ENCODE results near the gene USP35.
A peak's percentile ranks its signal among the peaks of the same experiment; 100 is the strongest.

USP35 gene

DNA sequence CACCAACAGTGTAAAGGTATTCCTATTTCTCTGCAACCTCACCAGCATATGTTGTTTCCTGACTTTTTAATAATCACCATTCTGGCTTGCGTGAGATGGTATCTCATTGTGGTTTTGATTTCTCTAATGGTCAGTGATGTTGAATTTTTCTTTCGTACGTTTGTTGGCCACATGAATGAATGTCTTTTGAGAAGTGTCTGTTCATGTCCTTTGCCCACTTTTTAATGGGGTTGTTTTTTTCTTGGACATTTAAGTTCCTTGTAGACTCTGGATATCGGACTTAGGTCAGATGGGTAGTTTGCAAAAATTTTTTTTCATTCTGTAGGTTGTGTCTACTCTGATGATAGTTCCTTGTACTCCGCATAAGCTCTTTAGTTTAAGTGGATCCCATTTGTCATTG is 22.8 kb downstream of the USP35 start:
- DNase-seq (ENCODE audit: insufficient read length, low spot score) (no peak), FAIRE-seq (no peak)
- no peak for TF ChIP-seq POLR2A (IDR thresholded peaks at IDR 0.05; ENCODE audit: low read depth, low read length)
- TF ChIP-seq PAX5 (IDR thresholded peaks at IDR 0.05; ENCODE audit: insufficient read depth, low read length, severe bottlenecking) = no peak
- no peak for TF ChIP-seq TAF1 (IDR thresholded peaks at IDR 0.05; ENCODE audit: low read depth, low read length)
- TF ChIP-seq SPI1 (IDR thresholded peaks at IDR 0.05; ENCODE audit: low read depth, low read length) = no peak
- no peak for TF ChIP-seq POLR2AphosphoS5 (IDR thresholded peaks at IDR 0.05; ENCODE audit: low read depth, low read length)
- TF ChIP-seq POU2F2 (IDR thresholded peaks at IDR 0.05; ENCODE audit: low read depth, low read length) = no peak

DNA sequence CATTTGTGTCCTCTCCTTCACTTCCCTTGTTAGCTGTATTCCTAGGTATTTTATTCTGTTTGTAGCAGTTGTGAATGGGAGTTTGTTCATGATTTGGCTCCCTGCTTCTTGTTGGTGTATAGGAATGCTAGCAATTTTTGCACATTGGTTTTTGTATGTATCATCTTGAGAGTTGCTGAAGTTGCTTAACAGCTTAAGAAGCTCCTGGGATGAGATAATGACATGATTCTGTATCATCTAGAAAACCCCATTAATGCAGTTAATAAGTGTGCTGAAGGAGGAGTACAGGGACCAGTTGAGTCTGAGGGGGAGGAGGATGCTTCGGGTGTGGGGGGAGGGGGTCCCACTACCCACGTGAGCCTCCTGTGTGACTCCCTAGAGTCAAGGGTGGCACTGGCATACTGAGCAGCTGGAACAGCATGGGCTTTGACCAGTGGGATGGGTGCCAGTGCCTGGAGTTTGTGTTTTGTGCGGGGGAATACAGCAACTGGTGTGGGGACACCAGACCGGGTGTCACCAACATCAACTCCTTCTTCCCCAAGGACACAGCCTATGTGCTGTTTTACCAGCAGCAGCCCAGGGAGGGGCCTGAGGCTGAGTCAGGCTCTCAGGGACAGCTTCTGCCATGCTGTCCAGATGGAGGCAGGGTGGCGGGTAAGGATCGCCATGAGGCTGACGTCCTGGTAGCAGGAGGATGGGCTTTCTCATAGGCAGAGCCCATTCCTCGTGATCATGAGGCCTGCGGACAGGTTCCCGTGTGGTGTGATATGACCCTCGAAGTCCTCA is 24.1 kb downstream of the USP35 start:
- no peak for DNase-seq (ENCODE audit: insufficient read length, low spot score)
- no peak for TF ChIP-seq POLR2AphosphoS5 (IDR thresholded peaks at IDR 0.05; ENCODE audit: low read depth, low read length)
- TF ChIP-seq POU2F2 (IDR thresholded peaks at IDR 0.05; ENCODE audit: low read depth, low read length) = no peak
- no peak for TF ChIP-seq TAF1 (IDR thresholded peaks at IDR 0.05; ENCODE audit: low read depth, low read length)
- TF ChIP-seq PAX5 (IDR thresholded peaks at IDR 0.05; ENCODE audit: insufficient read depth, low read length, severe bottlenecking) = no peak
- TF ChIP-seq SPI1 (IDR thresholded peaks at IDR 0.05; ENCODE audit: low read depth, low read length) = no peak
- TF ChIP-seq POLR2A (IDR thresholded peaks at IDR 0.05; ENCODE audit: low read depth, low read length) = no peak
- FAIRE-seq = no peak

DNA sequence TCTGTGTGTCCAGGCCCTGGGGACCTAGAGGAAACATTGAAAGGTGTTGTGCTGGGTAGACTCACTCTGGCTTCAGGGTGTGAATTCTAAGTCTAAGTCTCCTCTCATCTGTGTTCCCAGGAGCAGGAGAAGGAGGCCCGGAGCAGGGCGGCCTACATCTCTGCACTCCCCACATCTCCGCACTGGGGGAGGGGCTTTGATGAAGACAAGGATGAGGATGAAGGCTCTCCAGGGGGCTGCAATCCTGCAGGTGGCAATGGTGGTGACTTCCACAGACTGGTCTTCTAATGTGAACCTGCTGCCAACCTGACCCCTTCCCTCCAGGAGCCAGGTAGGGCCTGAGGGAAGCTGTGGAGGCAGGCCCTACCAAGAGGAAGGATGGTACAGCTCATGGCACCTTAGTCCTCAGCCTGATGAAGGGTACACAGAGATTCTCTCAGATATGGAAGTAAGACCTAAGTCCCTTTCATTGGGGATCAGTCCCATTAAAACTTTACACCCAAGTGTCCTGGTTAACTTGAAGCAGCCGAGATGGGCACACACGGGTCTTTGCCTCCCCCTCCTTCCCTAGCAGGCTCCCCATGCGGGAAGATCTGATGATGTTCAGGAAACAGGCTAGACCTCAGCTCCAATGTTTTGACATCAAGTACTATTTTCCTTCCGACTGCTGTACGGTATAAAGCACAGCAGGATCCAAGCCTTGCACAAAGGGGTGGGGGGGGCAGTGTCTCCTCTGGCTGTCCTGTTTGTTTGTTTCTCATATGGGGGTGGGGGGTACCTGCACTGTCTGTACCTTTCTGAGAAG is 25.0 kb downstream of the USP35 start:
- no peak for TF ChIP-seq POU2F2 (IDR thresholded peaks at IDR 0.05; ENCODE audit: low read depth, low read length)
- TF ChIP-seq SPI1 (IDR thresholded peaks at IDR 0.05; ENCODE audit: low read depth, low read length) = no peak
- TF ChIP-seq TAF1 (IDR thresholded peaks at IDR 0.05; ENCODE audit: low read depth, low read length) = no peak
- TF ChIP-seq POLR2AphosphoS5 (IDR thresholded peaks at IDR 0.05; ENCODE audit: low read depth, low read length) = no peak
- TF ChIP-seq POLR2A (IDR thresholded peaks at IDR 0.05; ENCODE audit: low read depth, low read length) = no peak
- TF ChIP-seq PAX5 (IDR thresholded peaks at IDR 0.05; ENCODE audit: insufficient read depth, low read length, severe bottlenecking) = no peak
- DNase-seq (ENCODE audit: insufficient read length, low spot score) (no peak), FAIRE-seq (no peak)

DNA sequence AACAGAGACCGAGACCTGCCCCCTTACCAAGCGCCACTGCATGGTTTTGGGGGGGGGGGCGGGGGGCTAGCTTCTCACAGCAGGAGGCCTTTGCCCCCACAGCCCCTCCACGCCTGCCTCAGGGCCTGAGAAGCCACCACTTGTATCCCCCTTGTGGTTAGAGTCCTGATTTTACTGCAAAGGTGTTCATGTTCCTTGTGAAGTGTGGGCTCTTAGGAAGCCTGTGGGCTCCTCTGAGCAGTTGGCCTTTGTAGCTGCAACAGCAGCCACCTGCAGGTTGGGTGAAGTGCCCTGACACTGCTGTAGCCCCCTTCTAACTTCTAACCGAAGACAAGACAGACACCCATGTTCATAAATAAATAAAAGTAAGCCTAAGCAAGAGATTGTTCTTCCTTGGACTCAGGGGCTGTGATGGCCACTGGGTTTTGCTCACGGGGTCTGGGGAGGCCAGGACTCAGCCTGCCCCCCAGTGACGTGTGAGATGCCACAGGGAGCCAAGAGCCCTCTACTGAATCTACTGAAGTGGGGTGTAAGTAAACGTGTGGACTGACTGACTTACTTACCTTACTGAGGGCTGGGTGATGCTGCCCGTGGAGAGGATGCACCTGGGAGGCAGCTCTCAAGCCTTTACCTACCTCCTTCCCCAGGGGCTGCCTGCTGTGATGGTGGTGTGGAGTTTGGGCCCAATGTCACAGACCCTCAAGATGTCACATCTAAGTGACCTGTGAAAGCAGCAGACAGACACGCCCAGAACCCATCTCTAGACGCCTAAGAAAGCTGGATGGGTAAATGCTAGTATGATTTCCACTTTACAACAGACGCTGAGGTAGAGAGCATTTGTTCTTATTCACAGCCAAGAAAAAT is 25.8 kb downstream of the USP35 start:
- DNase-seq (ENCODE audit: insufficient read length, low spot score) (no peak), FAIRE-seq (no peak)
- TF ChIP-seq POLR2A (IDR thresholded peaks at IDR 0.05; ENCODE audit: low read depth, low read length) = no peak
- TF ChIP-seq POLR2AphosphoS5 (IDR thresholded peaks at IDR 0.05; ENCODE audit: low read depth, low read length) = no peak
- TF ChIP-seq PAX5 (IDR thresholded peaks at IDR 0.05; ENCODE audit: insufficient read depth, low read length, severe bottlenecking) = no peak
- no peak for TF ChIP-seq TAF1 (IDR thresholded peaks at IDR 0.05; ENCODE audit: low read depth, low read length)
- TF ChIP-seq SPI1 (IDR thresholded peaks at IDR 0.05; ENCODE audit: low read depth, low read length) = no peak
- TF ChIP-seq POU2F2 (IDR thresholded peaks at IDR 0.05; ENCODE audit: low read depth, low read length) = no peak

DNA sequence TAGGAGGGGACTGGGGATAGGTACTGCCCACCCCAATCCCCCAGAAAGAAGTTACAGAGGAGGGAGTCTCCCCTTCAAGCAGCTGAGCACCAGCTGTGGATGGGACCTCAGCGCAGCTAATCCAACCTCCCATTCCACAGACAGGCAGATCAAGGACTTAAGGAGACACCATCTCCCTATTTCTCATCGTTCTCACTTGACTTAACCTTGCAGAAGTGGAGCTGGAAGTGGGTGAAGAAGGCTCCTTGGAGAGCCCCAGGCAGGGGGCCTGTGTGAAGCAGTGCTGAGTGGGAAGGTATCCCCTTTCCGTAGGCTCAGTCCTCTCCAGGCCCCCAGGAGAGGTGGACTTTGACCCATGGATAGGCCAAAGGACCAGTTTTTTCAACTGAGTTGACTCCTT is 27.3 kb downstream of the USP35 start:
- no peak for TF ChIP-seq TAF1 (IDR thresholded peaks at IDR 0.05; ENCODE audit: low read depth, low read length)
- no peak for TF ChIP-seq PAX5 (IDR thresholded peaks at IDR 0.05; ENCODE audit: insufficient read depth, low read length, severe bottlenecking)
- TF ChIP-seq POLR2A (IDR thresholded peaks at IDR 0.05; ENCODE audit: low read depth, low read length) = no peak
- no peak for TF ChIP-seq SPI1 (IDR thresholded peaks at IDR 0.05; ENCODE audit: low read depth, low read length)
- DNase-seq (ENCODE audit: insufficient read length, low spot score) (no peak), FAIRE-seq (no peak)

DNA sequence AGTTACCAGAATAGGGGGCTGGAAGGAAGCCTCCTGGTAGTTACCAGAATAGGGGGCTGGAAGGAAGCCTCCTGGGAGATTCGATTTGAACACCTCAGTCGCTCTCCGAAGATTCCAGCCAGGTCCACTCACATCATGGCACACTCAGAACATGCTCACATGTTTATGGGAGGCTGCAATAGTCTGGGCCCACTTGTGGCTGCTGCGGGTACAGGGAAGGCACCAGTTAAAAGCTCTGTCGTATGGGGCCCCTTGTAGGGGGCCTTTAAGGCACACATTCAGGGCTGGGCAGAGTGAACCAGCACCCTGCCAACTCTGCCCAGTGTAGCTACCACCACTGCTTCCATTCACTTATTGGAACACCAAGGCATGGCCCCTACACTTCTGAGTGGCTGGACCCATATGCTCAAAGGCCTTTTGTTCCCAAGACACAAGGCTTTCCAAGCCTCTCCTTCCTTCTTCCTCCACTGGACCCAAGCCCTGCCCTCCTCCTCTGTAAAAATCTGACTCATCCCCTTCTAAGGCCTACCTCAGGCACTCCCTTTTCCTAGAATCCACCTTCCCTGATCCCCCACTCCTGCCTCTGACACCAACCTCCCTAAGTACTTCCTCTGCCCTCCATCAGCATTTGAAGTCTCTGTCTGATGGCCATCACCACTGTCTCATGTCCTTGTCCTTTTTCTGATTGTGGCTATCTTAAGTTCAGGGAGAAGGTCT is 28.0 kb downstream of the USP35 start:
- no peak for TF ChIP-seq POLR2AphosphoS5 (IDR thresholded peaks at IDR 0.05; ENCODE audit: low read depth, low read length)
- TF ChIP-seq SPI1 (IDR thresholded peaks at IDR 0.05; ENCODE audit: low read depth, low read length) = no peak
- no peak for TF ChIP-seq PAX5 (IDR thresholded peaks at IDR 0.05; ENCODE audit: insufficient read depth, low read length, severe bottlenecking)
- no peak for TF ChIP-seq POLR2A (IDR thresholded peaks at IDR 0.05; ENCODE audit: low read depth, low read length)
- no peak for TF ChIP-seq TAF1 (IDR thresholded peaks at IDR 0.05; ENCODE audit: low read depth, low read length)
- no peak for TF ChIP-seq POU2F2 (IDR thresholded peaks at IDR 0.05; ENCODE audit: low read depth, low read length)
- no peak for DNase-seq (ENCODE audit: insufficient read length, low spot score)
- FAIRE-seq = no peak

DNA sequence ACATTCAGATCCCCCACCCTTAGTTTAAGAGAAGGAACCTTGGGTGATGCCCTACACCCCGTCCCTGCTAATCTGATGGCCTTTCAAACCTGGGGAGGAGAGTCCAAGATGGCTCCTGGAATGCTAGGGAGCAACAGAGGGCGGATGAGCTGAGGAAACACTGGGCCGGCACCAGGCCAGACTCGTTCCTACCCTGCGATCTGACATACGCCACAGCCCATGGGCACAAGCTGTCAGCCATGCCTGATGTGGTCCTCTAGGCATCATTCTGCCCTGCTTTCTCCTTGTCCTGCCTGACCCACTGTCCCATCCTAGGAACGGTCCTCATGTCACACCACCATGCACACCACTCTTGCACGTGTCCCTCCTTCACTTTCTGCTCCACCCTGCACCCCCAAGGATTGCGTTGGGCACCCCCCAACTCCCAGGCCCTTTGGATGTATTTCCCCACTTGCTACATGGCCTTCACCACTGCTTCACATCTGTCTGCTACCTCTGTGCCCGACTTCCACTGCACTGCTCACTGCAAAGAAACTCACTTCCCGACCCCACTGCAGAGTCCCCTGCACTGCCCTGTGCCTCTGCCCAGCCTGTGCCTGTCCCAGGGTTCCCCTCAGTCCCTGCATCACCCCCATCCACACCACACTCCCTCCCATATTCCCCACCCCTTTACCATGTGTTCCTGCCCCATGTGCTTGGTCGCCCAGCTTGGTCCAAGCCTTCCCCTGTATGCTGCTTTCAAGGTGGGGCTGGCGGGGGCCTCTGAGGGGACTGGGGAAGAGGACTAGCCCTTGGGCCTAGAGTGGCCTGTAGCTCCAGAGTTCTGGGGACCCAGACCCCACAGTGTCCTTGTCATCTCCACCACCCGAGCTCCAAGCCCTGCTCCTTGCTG is 29.2 kb downstream of the USP35 start:
- DNase-seq (ENCODE audit: insufficient read length, low spot score) (no peak), FAIRE-seq (peak; percentile 9)
- TF ChIP-seq POLR2A (IDR thresholded peaks at IDR 0.05; ENCODE audit: low read depth, low read length) = no peak
- TF ChIP-seq TAF1 (IDR thresholded peaks at IDR 0.05; ENCODE audit: low read depth, low read length) = no peak
- TF ChIP-seq POLR2AphosphoS5 (IDR thresholded peaks at IDR 0.05; ENCODE audit: low read depth, low read length) = no peak

Measured in GM12891 (cell line).